HUDEP-2 (cell line): Measurements from ENCODE around the gene PSMB5.

Experiments
- DNase-seq, 76 experiments: peaks; one replicate each; lab custom pipeline; 2025; ENCODE audit not compliant: unreplicated experiment in 76 of 76; lab: John Stamatoyannopoulos, UW

Gene PSMB5

DNA sequence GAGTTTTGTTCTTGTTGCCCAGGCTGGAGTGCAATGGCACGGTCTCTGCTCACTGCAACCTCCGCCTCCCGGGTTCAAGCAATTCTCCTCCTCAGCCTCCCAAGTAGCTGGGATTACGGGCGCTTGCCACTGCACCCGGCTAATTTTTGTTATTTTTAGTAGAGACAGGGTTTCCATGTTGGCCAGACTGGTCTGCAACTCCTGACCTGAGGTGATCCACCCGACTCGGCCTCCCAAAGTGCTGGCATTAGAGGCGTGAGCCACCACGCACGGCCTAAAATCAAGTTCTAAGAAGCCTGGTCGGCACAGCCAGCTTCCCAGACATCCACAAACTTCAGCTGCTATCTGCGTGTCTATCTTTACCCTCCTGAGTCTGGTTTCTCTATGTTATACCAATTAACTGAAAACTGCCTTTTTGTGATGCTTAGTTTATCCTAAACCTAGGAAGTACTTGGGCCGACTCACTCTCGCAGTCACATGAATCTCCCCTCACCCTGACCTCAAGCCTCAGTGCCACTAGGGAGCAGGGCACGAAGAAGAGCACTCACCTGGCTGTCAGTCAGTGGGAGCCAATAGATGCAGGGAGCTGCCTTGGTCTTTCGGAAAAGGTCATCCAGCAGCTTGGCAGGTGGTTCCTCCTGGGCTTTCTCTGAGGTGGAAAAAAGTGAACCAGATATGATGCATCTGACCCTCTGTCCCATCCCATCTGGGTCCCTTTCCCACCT, 26.0 kb upstream of the PSMB5 start:
- DNase-seq, result no peak

DNA sequence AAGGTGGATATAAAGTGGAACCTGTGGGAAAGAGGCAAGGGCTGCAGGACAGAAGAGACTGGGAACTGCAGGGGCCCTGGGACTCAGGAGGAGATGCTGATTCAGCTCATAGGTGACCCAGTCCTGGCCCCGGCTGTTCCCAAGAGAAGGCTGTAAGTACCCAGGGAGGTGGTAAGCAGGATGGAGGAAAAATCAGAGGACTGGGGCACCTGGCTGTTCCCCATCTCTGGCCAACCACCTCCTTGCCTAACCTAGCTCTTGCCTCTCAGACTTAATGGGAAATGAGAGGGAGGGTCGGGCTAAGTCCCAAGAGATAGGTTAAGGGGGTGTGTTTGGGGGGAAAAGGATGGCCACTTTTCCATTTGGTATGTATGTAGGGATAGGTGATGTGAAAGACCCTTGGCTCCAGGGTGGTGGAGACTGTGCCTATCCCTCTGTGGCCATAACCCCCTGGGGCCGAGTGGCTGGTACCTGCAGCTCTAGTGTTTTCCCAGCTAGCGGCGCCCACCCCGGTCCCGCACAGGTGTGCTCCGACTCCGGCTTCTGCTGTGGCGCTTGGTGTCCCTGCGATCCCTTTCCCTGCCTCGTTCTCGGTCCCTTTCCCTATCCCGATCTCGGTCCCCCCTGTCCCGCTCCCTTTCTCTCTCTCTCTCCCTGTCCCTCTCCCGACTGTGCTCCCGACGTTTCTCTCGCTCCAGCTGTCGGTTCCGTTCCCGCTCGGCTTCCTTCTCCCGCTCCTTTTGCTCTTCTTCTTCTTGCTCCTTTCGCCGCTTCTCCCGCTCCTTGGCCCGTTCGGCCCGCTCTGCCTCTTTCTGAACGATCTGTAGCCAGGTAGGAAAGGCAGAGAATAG, 24.2 kb upstream of the PSMB5 start:
- no peak for DNase-seq

DNA sequence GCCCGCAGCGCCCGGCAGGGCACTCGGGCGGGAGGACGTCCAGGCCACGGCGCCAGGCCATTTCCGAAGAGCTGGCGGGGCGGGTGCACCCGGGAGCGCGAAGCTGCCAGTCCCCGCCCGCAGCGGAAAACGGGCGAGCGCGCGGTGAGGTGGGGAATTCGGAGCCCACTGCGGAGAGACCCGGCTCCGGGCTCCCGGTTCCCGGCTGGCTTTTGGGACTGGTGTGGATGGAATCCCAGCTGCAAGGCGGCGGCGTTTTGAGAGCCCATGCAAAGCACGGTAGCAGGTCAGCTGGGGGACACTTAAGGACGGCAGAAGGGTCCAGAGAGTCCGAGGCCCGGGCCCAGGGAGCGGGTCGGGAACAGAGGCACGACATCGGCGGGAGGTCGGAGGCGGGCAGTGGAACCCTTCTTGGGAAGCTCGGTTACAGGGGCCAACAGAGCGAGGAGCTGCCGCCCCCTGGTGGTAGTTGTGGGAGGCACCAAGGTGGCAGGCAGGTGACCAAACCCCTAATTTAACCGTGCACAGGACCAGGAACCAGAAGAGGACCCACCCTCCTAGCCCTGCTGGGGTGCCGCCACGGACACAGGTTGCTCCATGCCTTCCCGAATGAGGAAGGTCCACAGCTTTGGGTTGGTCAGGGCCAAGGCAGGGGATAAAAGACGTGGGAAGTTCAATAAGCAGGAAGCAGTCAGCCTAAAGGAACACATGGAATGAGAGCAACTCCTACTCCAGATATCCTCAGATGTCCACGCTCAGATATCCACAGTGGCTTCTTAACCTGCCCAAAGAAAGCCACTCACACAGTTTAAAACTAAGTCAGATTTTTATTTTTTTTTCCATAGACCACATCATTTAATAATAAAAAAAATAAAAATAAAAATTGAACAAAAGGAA, 23.3 kb upstream of the PSMB5 start:
- DNase-seq, result no peak

DNA sequence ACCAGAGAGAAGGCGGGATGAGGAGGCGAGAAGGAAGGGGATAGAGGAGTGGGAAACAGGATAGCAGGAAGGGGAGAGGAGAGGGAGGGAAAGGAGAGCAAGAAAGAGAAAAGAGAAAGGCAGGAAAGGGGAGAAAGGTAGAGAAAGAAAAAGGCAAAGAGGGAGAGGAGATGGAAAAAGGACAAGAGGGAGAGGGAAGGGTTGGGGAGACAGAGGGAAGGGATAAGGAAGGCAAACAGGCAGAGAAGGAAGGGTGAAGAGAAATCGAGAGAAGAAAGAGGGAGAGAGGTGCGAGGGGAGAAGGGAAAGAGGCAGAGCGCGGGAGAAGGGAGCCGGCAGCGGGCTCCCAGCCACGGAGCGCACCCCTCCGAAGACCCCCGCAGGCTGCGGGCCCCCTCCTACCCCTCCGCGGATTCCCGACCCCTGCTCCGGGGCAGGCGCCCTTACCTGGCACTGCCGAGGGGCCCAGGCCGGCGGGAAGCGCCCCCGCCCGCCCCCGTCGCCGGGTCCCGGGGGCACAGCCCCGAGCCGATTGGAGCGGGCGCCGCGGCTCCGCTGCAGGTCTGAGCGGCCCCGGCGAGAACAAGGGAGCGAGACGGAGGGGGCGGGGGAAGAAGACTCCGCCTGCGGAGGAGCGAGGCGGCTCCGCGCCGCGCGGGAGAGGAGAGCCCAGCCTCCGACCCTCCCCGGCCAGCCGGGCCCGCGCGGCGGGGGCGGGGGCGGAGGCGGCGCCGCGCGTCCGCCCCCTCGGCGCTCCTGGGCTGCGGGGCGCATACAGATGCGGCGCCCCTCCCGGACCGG, 22.5 kb upstream of the PSMB5 start, which contains the start of gene CDH24:
CDH24 (minus strand) TSS at position 565 of the 801 bp plus-strand sequence. CDS start 1,787 bp downstream, outside the sequence.
- no peak for DNase-seq

DNA sequence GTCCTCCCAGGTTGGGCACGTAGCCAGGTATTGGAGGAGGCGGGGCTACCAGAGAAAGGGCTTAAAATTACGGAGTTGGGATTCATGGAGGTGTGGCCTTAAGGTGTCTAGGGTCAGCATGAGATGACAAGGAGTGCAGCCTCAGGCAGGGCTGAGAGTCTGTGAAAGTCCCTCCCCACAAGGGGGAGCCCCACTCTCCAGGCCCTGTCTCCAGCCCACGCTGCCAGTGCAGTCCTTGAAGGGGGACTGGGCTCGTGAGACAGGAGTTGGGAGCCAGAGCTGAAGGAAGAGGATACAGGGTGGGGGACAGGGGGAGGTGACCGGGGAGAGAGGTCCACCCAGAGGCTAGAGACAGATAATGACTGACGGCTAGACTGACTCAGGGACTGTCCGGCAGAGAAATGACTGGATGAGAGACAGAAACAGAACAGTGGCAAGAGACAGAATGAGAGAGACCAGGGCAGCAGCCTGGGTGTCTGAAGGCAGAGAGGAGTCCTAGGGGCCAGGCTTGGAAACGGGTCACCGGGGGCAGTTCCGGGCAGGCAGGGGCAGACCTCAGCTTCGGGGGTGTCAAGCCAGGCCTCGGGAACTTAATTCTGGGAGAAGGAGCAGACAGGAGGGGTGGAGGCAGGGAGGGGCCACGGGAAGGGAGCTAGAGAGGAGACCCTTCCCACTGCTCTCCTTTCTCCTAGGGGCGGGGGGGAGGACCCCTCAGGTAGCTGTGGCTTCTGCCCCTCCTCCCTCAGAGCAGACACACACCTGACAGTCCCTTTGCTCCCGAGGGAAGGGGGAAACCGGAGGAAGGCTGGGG, 21.6 kb upstream of the PSMB5 start:
- no peak for DNase-seq

DNA sequence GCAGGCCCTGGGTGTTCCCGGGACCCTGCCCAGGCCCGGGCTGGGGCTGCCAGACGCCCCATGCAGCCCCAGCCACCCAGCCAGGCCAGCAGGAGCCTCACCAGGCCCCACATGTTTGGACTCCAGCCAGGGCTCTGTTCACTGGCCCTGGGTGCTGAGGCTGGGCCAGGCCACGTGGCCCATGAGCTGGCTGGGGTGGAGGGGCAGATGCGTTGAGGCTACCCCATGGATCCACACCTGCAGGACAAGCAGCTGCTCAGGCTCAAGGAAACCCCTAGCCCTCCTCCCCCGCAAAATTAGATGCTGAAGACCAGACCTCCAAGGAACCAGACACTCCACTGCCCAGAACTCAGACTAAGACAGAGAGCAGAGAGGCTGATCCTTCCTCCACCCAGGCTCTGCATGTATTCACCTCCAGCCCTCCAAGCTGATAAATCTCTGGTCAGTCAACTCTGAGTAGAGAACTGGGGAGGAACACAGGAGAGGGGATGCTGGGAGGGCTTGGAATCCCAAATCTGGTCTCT, 21.0 kb upstream of the PSMB5 start:
- no peak for DNase-seq

DNA sequence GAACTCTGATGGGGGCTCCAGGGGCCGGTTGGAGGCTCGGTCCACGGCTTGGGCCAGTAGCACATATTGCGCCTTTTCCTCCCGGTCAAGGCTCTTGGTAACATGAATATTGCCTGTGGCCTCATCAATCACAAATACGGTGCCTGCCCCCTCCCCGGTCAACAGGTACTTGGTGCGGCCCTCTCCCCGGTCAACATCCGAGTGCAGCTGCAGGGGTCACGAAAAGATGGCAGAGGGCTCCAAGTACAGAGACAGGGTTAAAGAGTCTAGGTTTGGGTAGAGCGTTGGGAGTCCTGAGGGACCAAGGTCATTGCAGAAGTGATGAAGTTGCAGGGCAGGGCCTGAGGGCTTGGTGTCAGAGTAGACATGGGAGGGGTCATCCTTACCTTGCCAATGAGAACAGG, 20.4 kb upstream of the PSMB5 start:
- no peak for DNase-seq

DNA sequence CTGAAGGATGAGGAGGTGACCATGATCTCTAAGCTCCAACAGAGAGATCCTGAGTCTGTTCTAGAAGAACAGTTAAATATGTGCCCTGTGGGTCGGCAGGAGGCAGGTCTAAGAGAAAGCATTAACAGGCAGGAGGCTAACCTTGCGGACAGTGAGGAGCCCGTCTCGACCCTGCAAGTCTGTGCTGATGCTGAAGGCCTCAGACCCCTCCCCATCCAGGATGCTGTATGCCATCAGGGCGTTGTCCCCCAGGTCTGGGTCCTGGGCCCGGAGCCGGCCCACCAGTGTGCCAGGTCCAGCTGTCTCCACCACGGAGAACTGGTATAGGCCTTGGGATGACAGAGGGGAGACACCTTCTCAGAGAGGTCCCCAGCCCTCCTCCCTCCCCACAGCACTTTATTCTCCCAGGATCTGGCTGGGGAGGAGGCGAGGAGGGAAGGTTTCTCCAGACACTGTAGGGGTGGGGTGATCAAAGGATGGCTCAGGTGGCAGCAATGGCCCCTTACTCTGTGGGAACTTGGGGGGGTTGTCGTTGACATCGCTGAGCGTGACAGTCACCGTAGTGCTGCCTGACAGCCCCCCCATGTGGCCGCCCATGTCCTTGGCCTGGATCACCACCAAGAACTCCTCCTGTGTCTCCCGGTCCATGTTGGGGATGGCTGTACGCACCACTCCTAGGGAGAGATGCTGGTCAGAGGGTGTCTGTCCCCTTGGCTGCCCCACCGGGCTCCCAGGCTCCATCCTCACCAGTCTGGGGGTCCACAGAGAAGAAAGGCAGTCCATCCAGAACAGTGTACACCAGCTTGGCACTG, 19.5 kb upstream of the PSMB5 start:
- DNase-seq, result no peak

DNA sequence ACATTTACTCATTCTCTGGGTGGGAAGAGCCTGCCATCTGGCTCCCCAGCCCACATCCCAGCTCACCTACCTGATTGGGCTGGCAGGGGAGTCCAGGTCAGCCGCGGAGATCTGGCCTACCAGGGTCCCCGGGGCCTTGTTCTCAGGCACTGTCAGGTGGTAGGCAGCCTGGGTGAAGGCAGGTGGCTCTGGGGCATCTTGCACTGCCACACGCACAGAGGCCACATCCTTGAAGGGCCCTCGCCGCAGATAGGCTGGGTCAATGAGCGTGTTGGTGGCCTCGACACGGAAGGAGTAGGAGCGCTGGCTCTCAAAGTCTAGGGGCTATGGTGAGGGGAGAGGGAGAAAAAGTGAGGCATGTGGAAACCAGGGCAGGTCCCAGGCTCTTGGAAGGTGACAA, 18.7 kb upstream of the PSMB5 start:
- DNase-seq, result no peak

DNA sequence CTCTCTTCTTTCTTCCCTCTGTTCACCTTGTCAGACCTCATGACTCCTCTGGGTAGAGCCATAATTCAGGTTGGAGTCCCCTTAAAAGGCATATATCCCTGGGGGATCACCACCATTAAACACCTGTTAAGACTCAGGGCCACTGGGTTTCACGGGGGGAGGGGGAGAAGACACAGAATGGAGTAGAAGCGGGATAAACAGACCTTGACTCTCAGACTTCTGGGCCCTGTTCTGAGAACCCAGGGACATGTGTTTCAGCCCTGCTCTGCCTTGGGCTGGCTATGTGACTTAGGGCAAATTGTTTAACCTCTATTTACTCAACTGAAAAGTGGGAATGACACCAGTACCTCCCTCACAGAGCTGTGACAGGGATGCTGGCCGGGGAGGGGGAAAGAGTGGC, 18.0 kb upstream of the PSMB5 start:
- no peak for DNase-seq

DNA sequence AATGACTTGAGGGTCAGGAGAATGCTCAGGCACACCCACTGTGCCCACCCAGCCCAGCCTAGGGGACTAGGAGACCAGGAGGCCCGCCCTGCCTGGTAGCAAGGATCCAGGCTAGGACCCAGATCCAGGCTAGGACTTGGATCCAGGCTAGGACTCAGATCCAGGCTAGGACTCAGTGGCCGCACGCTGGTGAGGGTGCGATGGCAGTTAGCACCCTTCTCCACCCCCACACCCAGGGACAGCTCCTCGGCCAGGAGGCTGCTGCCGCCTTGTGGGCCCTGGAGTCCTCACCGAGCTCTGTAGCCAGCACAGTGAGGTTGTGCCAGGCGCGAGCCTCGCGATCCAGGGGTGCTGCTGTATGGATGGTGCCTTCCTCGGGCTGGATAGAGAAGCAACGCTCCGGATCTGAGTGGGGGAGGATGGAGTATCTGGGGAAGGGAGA, 17.5 kb upstream of the PSMB5 start:
- no peak for DNase-seq

DNA sequence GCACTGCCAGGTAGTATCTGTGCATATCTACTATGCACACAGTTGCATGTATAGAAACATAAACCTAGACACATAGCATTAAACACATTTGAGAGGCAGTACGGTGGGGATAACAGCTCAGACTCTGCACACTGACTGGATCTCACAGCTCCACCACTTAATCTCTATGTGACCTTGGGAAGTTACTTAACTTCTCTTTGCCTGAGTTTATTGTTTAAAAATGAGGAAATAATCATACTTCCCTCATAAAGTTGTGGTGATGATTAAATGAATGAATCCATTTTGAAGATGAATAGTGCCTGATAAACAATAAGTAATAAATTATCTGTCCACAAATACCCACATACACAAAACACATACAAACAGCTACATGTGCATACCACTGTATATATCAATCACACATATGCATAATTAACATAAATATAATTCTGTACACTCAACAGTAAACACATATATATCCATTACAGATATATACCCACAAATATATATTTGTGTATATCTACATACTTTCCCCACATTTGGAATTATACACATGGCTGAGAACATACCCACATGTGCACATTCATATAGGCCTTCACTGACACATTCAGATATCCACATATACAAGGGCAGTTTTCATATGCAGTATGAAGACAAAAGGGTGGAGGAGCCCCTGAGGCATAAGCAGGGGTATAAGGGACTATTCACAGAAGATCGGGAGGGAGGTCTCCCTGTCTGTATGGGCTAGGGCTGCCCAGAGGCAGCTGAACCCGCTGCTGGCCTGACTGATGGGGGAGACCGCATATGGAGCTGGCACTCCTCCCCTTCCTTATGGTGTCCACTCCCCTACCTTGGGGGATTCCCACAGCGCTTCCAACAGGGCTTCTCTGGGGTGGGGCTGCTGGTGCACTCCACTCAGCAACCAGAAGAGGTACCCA, 16.7 kb upstream of the PSMB5 start:
- DNase-seq, result no peak

DNA sequence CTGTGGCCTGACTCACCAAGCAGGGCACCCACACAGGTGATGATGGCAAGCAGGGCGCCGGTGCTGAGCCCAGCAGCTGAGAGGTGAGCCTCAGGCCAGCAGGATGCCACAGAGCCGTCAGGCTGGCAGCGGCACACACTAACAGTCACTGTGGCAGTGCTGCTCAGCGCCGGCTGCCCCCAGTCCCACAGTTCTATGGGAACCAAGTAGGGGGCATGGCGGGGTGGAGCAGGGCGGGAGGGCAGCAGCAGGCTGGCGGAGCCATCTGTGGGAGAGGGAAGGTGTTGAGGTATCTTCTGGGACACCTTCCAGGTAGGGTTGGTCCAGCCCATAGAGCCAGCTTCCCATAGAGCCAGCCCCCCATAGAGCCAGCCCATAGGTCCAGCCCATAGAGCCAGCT, 14.3 kb upstream of the PSMB5 start:
- DNase-seq, result no peak

DNA sequence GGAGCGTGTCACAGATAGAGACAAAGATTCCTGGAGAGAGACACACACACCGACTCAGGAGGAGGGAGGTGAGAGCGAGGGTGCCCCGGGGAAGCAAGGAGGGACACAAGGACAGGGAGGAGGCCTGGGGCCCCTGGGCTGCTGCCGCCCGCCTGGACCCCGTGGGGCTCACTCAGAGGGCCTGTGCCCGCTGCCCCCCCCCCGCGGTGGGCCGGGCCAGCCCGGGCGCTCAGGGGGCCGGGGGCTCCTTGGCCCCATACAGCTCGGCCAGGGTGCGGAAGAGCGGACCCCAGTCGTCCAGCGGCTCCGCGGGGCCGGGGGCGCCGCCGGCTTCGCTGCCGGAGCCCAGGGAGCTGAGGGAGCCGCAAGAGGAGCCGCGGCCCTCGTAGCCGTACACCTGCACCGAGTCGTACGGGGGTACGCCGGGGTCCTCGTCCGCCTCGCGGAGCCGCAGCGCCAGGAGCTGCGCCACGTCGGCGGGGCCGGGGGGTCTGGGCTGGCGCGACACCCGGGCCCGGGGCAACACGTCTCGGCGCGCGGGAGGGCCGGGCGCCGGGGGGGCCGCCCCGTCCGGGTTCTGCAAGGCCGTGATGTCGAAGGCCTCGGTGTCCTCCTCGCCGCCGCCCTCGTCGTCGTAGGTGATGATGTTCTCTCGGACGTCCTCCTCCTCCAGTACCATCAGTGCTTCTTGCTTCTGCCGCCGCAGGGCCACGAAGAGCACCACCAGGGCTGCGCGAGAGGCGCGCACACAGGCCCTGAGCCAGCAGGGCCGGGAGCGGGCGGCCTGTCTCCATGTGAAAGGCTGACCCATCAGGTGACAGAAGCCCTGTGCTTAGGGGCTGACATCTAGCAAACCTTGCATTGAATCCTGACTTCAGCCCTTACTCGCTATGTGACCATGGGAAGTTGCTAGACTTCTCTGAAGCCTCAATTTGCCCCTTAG, 13.3 kb upstream of the PSMB5 start:
- no peak for DNase-seq

DNA sequence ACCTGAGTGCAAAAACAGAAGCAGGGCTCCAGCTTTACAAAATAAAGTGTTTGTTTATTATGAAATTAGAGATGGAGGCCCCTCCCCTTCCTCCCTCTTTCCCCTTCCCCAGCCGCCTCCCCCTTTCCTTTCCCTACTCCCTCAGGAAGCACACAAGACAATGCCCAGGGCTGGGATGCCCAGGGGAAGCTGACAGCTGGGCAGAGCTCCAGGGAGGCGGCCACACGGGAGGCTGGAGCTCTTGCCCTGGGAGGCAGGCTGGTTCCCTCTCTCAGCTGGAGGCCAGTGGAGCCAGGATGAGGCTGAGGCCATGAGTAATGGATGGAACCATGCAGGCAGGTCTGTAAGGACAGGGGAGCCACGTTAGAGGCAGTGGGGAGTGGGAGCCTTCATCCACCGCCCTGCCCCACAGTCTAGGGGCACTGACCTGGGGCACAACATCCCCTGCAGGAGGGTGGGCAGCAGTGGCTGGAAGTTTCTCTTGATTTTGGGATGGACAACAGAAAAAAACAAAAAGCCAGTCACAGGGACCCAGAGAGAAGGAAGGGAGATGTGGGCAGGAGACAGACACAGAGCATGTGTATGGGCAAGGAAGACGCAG, 12.4 kb upstream of the PSMB5 start:
- DNase-seq, result no peak
